Mononuclear cell (primary cell): ENCODE measurements around the gene BZW1. TPM values are rescaled to one million over a fixed set of nuclear protein-coding genes. Genes with fewer than 3 reads are reported as not detected.

Experiments used
- H3K27me3 ChIP-seq: 2 replicates; pipeline ENCODE4 v1.6.0; 2011; ENCODE audit warnings: low read length, control low read depth; ENCODE audit not compliant: insufficient read depth
- H3K4me1 ChIP-seq: 2 replicates; pipeline ENCODE4 v1.5.1; 2011; ENCODE audit warnings: mild to moderate bottlenecking, low read length, control low read depth; ENCODE audit not compliant: insufficient read depth
- H3K4me3 ChIP-seq: 2 replicates; pipeline ENCODE4 v1.5.1; 2011; ENCODE audit warnings: mild to moderate bottlenecking, low read length, moderate library complexity
- H3K9me3 ChIP-seq: 2 replicates; pipeline ENCODE4 v1.5.1; 2011; ENCODE audit warnings: low read depth, mild to moderate bottlenecking, control low read depth, low read length
- total RNA-seq: library from RNA; depleted of rRNA; stranded (reverse); fragments of >200 nt; gene quantifications from one replicate; pipeline ENCODE4 v1.2.3, GENCODE V29; 2012

The BZW1 gene
- 559 TPM for total RNA-seq

GRCh38 chr2:200811333-200812121 is at the start of gene BZW1:
Gene BZW1, plus strand, starts transcription at chr2:200811910. Its CDS starts 1,308 bp downstream, at chr2:200813218.
- Histone ChIP-seq H3K27me3 (no peaks in the 10 kb centered on the region), H3K9me3 (no peaks in the 10 kb centered on the region), H3K4me1 (peaks cover 34% of the 10 kb centered on the region), H3K4me3 (peak within 1 kb of the TSS; percentile 74)

DNA sequence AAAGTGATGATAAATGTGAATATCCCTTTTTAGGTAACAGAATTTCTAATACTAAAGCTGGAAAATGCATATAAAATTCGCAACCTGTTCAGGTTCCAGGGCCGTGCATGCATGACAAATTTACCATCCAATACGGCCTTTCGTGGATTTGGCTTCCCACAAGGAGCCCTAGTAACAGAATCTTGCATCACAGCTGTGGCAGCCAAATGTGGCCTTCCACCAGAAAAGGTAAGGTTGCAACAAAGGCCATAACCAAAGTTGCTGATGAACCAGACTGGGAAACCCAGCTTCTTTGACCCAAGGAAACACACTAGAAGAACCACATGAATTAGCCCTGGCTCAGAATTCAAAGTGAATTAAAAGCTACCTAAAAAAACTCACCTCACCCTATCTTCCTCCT is 49.6 kb upstream of the BZW1 start:
- Histone ChIP-seq H3K9me3 (no peaks in the 10 kb centered on the region), H3K4me1 (no peaks in the 10 kb centered on the region), H3K4me3 (no peak overlapping the region), H3K27me3 (no peaks in the 10 kb centered on the region)

- Histone ChIP-seq H3K4me3 (no peak overlapping the region), H3K9me3 (no peaks in the 10 kb centered on the region), H3K4me1 (no peaks in the 10 kb centered on the region), H3K27me3 (no peaks in the 10 kb centered on the region)
Measured at GRCh38 chr2:200763422-200763821, 48.3 kb upstream of the BZW1 start.

- H3K9me3 ChIP-seq, result no peaks in the 10 kb centered on the region
- H3K4me1 ChIP-seq, result no peaks in the 10 kb centered on the region
- H3K27me3 ChIP-seq, result no peaks in the 10 kb centered on the region
- no peak overlapping the region for H3K4me3 ChIP-seq
Measured at GRCh38 chr2:200765139-200765951, 46.4 kb upstream of the BZW1 start.

GRCh38 chr2:200765995-200766660 is 45.6 kb upstream of the BZW1 start:
- Histone ChIP-seq H3K27me3 (no peaks in the 10 kb centered on the region), H3K9me3 (no peaks in the 10 kb centered on the region), H3K4me1 (no peaks in the 10 kb centered on the region), H3K4me3 (no peak overlapping the region)

- Histone ChIP-seq H3K4me1 (no peaks in the 10 kb centered on the region), H3K4me3 (no peak overlapping the region), H3K27me3 (no peaks in the 10 kb centered on the region), H3K9me3 (no peaks in the 10 kb centered on the region)
Measured at GRCh38 chr2:200767111-200767885, 44.4 kb upstream of the BZW1 start.

GRCh38 chr2:200770847-200771246 is 40.9 kb upstream of the BZW1 start:
- Histone ChIP-seq H3K4me3 (no peak overlapping the region), H3K4me1 (no peaks in the 10 kb centered on the region), H3K9me3 (no peaks in the 10 kb centered on the region), H3K27me3 (no peaks in the 10 kb centered on the region)

DNA sequence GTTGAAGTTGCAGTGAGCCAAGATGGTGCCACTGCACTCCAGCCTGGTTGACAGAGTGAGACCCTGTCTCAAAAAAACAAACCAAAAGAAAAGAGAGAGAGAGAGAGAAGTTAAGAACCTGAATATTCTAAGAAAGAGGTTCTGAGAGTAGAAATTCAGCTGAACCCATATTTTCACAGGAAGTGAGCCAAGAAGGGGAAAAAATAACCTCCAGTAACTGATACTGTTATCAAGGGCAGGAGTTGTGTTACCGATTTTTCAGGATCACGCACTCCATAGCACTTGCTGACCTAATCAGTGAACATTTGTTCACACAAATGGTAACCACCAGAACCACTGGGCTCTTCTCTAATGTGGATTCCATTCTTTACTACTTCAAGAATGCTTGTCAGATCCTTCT is 39.1 kb upstream of the BZW1 start:
- Histone ChIP-seq H3K4me3 (no peak overlapping the region), H3K27me3 (no peaks in the 10 kb centered on the region), H3K9me3 (no peaks in the 10 kb centered on the region), H3K4me1 (no peaks in the 10 kb centered on the region)

DNA sequence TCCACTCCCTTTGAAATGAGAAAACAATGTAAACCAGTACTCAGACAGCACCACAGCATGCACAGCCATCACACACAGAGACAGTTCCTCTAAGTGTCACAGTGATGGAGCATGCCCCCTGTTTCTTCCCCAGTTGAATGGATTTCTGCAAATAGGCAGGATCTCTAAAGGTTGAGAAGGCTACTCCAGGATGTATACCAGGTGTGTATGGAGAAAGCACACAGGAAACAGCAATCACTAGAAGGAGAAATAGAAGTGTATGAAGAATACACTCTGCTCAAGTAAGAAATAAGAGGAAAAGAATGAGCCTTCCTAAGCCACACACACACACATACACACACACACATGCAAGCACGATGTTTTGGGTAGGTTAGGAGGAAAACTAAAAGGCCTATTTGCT is 38.6 kb upstream of the BZW1 start:
- H3K4me1 ChIP-seq, result no peaks in the 10 kb centered on the region
- H3K27me3 ChIP-seq, result no peaks in the 10 kb centered on the region
- no peak overlapping the region for H3K4me3 ChIP-seq
- H3K9me3 ChIP-seq, result no peaks in the 10 kb centered on the region

DNA sequence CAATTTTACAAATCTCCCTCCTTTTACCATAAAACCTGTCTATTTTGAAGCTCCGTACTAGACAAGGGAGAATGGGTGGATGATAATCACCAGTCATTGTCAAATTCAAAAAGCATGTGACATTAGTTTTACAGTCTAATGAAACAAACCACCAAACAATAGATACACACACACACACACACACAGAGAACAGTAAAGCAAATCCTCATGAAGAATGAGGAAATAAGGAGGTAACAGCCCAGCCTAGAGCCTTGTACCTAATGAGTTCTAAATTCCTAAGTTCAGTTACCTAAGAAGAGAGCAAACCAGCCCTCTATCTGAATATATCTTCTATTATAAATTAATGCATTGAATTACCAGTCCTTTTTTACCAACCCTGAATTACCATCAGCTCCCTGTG is 36.8 kb upstream of the BZW1 start:
- no peak overlapping the region for H3K4me3 ChIP-seq
- no peaks in the 10 kb centered on the region for H3K4me1 ChIP-seq
- no peaks in the 10 kb centered on the region for H3K27me3 ChIP-seq
- no peaks in the 10 kb centered on the region for H3K9me3 ChIP-seq

GRCh38 chr2:200777275-200777674 is 34.4 kb upstream of the BZW1 start:
- Histone ChIP-seq H3K4me1 (peaks cover 10% of the 10 kb centered on the region), H3K4me3 (no peak overlapping the region), H3K27me3 (no peaks in the 10 kb centered on the region), H3K9me3 (no peaks in the 10 kb centered on the region)

DNA sequence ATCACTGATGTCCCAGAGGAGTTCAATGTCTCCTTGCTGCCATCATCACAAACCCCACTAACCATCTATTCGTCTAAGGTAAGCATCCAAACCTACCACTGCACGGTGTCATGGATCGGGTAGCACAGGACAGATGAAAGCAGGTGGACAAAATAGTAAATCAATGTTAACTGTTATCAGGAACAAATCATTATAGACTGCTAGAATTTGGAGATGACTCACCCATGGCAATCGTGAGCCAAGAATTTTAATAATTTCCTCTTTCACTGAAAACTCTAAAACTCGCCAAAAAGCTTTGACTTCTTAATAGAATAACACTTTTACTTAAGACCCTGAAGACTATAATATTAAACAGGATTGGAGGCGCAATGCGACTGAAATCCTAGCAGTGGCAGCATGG is 33.7 kb upstream of the BZW1 start:
- Histone ChIP-seq H3K27me3 (no peaks in the 10 kb centered on the region), H3K4me1 (peaks cover 11% of the 10 kb centered on the region), H3K9me3 (no peaks in the 10 kb centered on the region), H3K4me3 (no peak overlapping the region)

DNA sequence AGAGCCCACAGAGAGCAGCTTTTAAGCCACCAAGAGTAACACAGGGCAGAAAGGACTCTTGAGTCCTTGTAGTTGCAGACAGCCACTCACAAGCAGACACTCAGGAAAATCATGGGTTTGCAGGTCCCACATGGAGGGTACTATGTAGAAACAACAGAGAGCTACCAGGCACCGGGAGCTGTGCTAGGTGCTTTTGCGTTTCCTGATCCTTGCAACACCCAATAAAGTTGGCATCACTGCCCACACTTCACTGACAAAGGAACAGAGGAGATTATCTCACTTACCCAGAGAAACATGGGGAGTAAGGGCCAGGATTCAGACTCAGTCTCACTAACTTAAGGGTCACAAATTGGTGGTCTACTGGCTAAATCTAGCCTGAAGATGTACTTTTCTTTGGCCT is 32.5 kb upstream of the BZW1 start:
- Histone ChIP-seq H3K27me3 (no peaks in the 10 kb centered on the region), H3K4me1 (peaks cover 11% of the 10 kb centered on the region)

DNA sequence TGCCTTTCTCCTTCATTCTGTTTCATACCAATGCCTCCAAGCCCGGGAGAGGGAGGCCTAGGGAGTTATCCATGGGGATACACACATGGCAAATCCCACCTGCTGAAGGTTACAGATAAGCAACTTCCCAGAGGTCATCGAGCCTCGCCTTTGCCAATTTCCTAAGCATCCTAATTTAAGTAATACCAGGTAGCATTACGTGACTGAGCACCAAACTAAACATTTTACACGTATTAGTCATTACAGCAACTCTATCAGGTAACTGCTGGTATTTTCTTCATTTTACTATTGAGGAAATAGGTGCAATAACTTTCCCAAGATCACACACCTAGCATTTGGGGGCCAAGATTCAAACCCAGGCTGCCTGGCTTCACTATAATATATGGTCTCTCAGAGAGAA is 30.1 kb upstream of the BZW1 start:
- no peak overlapping the region for H3K4me3 ChIP-seq
- H3K4me1 ChIP-seq, result peaks cover 11% of the 10 kb centered on the region
- no peaks in the 10 kb centered on the region for H3K27me3 ChIP-seq
- no peaks in the 10 kb centered on the region for H3K9me3 ChIP-seq

More for the DNA sequence above, 32.5 kb upstream of the BZW1 start:
- Histone ChIP-seq H3K4me3 (no peak overlapping the region), H3K9me3 (no peaks in the 10 kb centered on the region)
